Measurements from ENCODE around the gene PEPD.

DNA sequence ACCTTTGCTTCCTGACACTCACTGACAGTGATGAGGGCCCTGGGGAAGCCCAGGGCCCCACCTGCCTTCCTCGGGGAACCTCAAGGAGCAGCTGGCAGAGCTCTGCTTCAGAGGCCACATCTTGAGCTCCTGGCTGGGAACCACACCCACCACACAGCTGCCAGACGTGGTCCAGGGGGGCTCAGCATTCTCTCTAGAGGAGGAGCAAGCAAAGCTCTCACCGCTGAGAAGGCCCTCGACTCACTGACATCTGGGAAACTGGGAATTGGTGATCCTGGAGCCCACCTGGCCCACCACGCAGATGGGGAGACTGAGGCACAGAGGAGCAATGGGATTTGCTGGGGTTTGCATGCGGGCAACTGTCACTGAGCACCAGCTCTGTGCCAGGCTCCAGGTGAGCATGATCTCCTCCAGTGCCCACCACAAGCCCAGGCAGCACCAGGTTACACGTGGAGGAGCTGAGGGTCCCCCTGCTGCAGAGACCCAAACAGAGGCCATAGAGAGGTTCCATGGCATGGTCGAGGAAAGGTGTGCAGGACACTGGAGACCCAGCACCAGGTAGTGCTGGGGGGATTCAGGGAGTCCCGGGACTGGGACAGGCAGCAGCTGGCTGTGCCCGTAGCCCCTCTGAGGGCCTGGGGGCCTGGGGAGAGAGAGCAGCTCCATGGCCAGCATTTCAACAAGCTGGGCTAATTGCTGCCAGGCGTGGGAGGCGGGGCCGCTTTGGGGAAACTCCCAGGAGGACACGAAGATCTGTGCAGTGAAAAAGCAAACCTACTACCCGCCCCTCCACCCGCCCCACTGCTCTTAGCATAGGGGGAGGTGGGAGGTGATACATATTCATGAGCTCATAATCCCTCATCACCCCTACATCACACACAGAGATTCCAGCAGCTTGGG is 33.4 kb downstream of the PEPD start:
- TF ChIP-seq POLR2A (IDR thresholded peaks at IDR 0.05; ENCODE audit: low read length) (no peak), GATA1 (IDR thresholded peaks at IDR 0.05; ENCODE audit: low read depth, low read length) (no peak)

All from erythroblast (primary cell).